Ureter (tissue), 1 donor: ENCODE measurements around the gene KRT14. TPM values are rescaled to one million over a fixed set of nuclear protein-coding genes. Genes with fewer than 3 reads are reported as not detected.
"Not testable (repeated sequence)": the region's sequence is repeated elsewhere in the genome, so short reads cannot be mapped to it uniquely, and the experiment has no call there.

Source experiments
- DNase-seq: peaks from one replicate; pipeline ENCODE4 v3.0.0-alpha.2; 2020; ENCODE audit warnings: low spot score
- total RNA-seq: library from RNA; stranded (reverse); gene quantifications from one replicate; pipeline ENCODE4 v1.2.4, GENCODE V29; 2023
- donor health status: DM: yes; HTN: yes; CAD: no.

Gene KRT14
- total RNA-seq, 1 donor from 2014 or later = 0.52 TPM

GRCh38 chr17:41547921-41548843, 38.5 kb downstream of the KRT14 start:
- DNase-seq = peak; percentile 84

- DNase-seq = no peak
Observed at GRCh38 chr17:41547378-41547841, 39.3 kb downstream of the KRT14 start.

GRCh38 chr17:41546819-41547218, 39.9 kb downstream of the KRT14 start:
- DNase-seq = no peak

- no peak for DNase-seq
Observed at GRCh38 chr17:41545829-41546410, 40.8 kb downstream of the KRT14 start.

- DNase-seq = no peak
Observed at GRCh38 chr17:41544935-41545334, 41.8 kb downstream of the KRT14 start.

GRCh38 chr17:41544491-41544892, 42.2 kb downstream of the KRT14 start:
- DNase-seq = no peak

- not testable (repeated sequence) for DNase-seq
Observed at GRCh38 chr17:41542786-41543185, 43.9 kb downstream of the KRT14 start.

GRCh38 chr17:41542357-41542756, 44.3 kb downstream of the KRT14 start:
- no peak for DNase-seq

- DNase-seq = no peak
Observed at GRCh38 chr17:41540921-41541625, 45.6 kb downstream of the KRT14 start.

- DNase-seq = no peak
Observed at GRCh38 chr17:41539979-41540701, 46.6 kb downstream of the KRT14 start.

GRCh38 chr17:41539071-41539492, 47.6 kb downstream of the KRT14 start:
- no peak for DNase-seq

- DNase-seq = no peak
Observed at GRCh38 chr17:41538565-41538991, 48.1 kb downstream of the KRT14 start.

- DNase-seq = no peak
Observed at GRCh38 chr17:41537990-41538389, 48.7 kb downstream of the KRT14 start.

GRCh38 chr17:41537614-41537954, 49.1 kb downstream of the KRT14 start:
- DNase-seq = no peak

- no peak for DNase-seq
Observed at GRCh38 chr17:41536741-41537613, 49.7 kb downstream of the KRT14 start.

- DNase-seq = no peak
Observed at GRCh38 chr17:41535764-41536481, 50.8 kb downstream of the KRT14 start.

- no peak for DNase-seq
Observed at GRCh38 chr17:41534899-41535546, 51.7 kb downstream of the KRT14 start.

- DNase-seq = no peak
Observed at GRCh38 chr17:41533613-41534012, 53.1 kb downstream of the KRT14 start.

GRCh38 chr17:41532947-41533570, 53.6 kb downstream of the KRT14 start:
- DNase-seq = no peak
